Neural progenitor cell (in vitro differentiated cells): ENCODE results near the gene FARSA. TPM values are rescaled to one million over a fixed set of nuclear protein-coding genes. Genes with fewer than 3 reads are reported as not detected.
A peak's percentile ranks its signal among the peaks of the same experiment; 100 is the strongest.
"Not testable (repeated sequence)": the region's sequence is repeated elsewhere in the genome, so short reads cannot be mapped to it uniquely, and the experiment has no call there.

Experiments used
- DNase-seq: peaks from one replicate; pipeline ENCODE4 v3.0.0-alpha.2; 2016; ENCODE audit warnings: low spot score
- H2AFZ ChIP-seq: fragments of 200-600 bp; sonication (generic); replicated peaks from 2 replicates; pipeline ENCODE4 v1.6.1; 2016; ENCODE audit warnings: antibody characterized with exemption
- H3F3A ChIP-seq: fragments of 200-600 bp; sonication (generic); 2 replicates; pipeline ENCODE4 v1.6.1; 2016; ENCODE audit warnings: antibody characterized with exemption, low read depth
- H3K27ac ChIP-seq: fragments of 200-600 bp; sonication (generic); 2 replicates; pipeline ENCODE4 v1.5.1; 2016; ENCODE audit warnings: mild to moderate bottlenecking
- H3K27me3 ChIP-seq: fragments of 200-600 bp; sonication (generic); 2 replicates; pipeline ENCODE4 v1.6.1; 2016; ENCODE audit warnings: mild to moderate bottlenecking, moderate library complexity
- H3K36me3 ChIP-seq: fragments of 200-600 bp; sonication (generic); 2 replicates; pipeline ENCODE4 v1.5.1; 2016
- H3K4me1 ChIP-seq: fragments of 200-600 bp; sonication (generic); 2 replicates; pipeline ENCODE4 v1.6.1; 2016; ENCODE audit warnings: mixed run types
- H3K4me2 ChIP-seq: fragments of 200-600 bp; sonication (generic); 2 replicates; pipeline ENCODE4 v1.6.1; 2016
- H3K4me3 ChIP-seq: fragments of 200-600 bp; sonication (generic); 2 replicates; pipeline ENCODE4 v1.5.1; 2016
- H3K79me2 ChIP-seq: fragments of 200-600 bp; sonication (generic); 2 replicates; pipeline ENCODE4 v1.6.1; 2016; ENCODE audit warnings: low read depth
- H3K9ac ChIP-seq: fragments of 200-600 bp; sonication (generic); 2 replicates; pipeline ENCODE4 v1.6.1; 2016
- H3K9me3 ChIP-seq: fragments of 200-600 bp; sonication (generic); 2 replicates; pipeline ENCODE4 v1.5.1; 2016; ENCODE audit warnings: low read depth
- H4K20me1 ChIP-seq: fragments of 200-600 bp; sonication (generic); 2 replicates; pipeline ENCODE4 v1.6.1; 2016; ENCODE audit warnings: low read depth
- H3K27ac Mint-ChIP-seq: 3 replicates; pipeline ENCODE4 v1.8.0; 2021; ENCODE audit warnings: mixed read lengths
- H3K27me3 Mint-ChIP-seq: 2 replicates; pipeline ENCODE4 v1.8.0; 2022; ENCODE audit warnings: low read depth, mild to moderate bottlenecking, inconsistent platforms, moderate library complexity, mixed read lengths; ENCODE audit not compliant: insufficient read depth
- H3K36me3 Mint-ChIP-seq: 3 replicates; pipeline ENCODE4 v1.8.0; 2021; ENCODE audit warnings: mixed read lengths
- H3K4me1 Mint-ChIP-seq: 3 replicates; pipeline ENCODE4 v1.8.0; 2021; ENCODE audit warnings: mixed read lengths
- H3K4me3 Mint-ChIP-seq: 3 replicates; pipeline ENCODE4 v1.8.0; 2021; ENCODE audit warnings: mild to moderate bottlenecking, moderate library complexity, mixed read lengths
- H3K9me3 Mint-ChIP-seq: 3 replicates; pipeline ENCODE4 v1.8.0; 2020; ENCODE audit warnings: mixed read lengths
- CTCF ChIP-seq: fragments of 200-600 bp; sonication (generic); IDR thresholded peaks from 2 replicates; pipeline ENCODE4 v1.5.1; 2017; ENCODE audit warnings: antibody characterized with exemption, mild to moderate bottlenecking
- EZH2 ChIP-seq: fragments of 200-600 bp; sonication (generic); IDR thresholded peaks from 2 replicates; pipeline ENCODE4 v1.6.1; 2017; ENCODE audit warnings: antibody characterized with exemption, mild to moderate bottlenecking, moderate library complexity
- EZH2phosphoT487 ChIP-seq: fragments of 200-600 bp; sonication (generic); IDR thresholded peaks from 2 replicates; pipeline ENCODE4 v1.6.1; 2017; ENCODE audit warnings: antibody characterized with exemption
- total RNA-seq: library from RNA; depleted of rRNA; stranded (reverse); fragments of >200 nt; gene quantifications from 2 replicates; pipeline ENCODE4 v1.2.3, GENCODE V29; 2015; ENCODE audit warnings: low replicate concordance

FARSA gene
- total RNA-seq, 1 donor from 2014 or later, result 21.4 TPM

- no peaks in the 10 kb centered on the region for H3K79me2 ChIP-seq
- no peak overlapping the region for H3K9ac ChIP-seq
- Mint-ChIP-seq H3K4me1 (peaks cover 7% of the 10 kb centered on the region), H3K27ac (peak overlapping the region; percentile 60), H3K27me3 (peaks cover 2% of the 10 kb centered on the region), H3K9me3 (no peaks in the 10 kb centered on the region), H3K4me3 (peak overlapping the region; percentile 16), H3K36me3 (peaks cover 6% of the 10 kb centered on the region)
- no peak for DNase-seq
- TF ChIP-seq EZH2, result no peak
- no peak for TF ChIP-seq CTCF
- no peak for TF ChIP-seq EZH2phosphoT487
- H3K4me1 ChIP-seq, result no peaks in the 10 kb centered on the region
- H3F3A ChIP-seq, result peaks cover 20% of the 10 kb centered on the region
- H3K27ac ChIP-seq, result no peak overlapping the region
- no peaks in the 10 kb centered on the region for H4K20me1 ChIP-seq
- peaks cover 11% of the 10 kb centered on the region for H3K27me3 ChIP-seq
- no peaks in the 10 kb centered on the region for H3K36me3 ChIP-seq
- H2AFZ ChIP-seq, result no peak overlapping the region
- no peaks in the 10 kb centered on the region for H3K9me3 ChIP-seq
- no peak overlapping the region for H3K4me2 ChIP-seq
- no peak overlapping the region for H3K4me3 ChIP-seq
Observed at GRCh38 chr19:12921047-12921446, 12.5 kb downstream of the FARSA start.

- H3K4me1 ChIP-seq, result peaks cover 9% of the 10 kb centered on the region
- no peaks in the 10 kb centered on the region for H4K20me1 ChIP-seq
- no peak for DNase-seq
- no peak overlapping the region for H3K27ac ChIP-seq
- no peaks in the 10 kb centered on the region for H3K79me2 ChIP-seq
- H3K9ac ChIP-seq, result no peak overlapping the region
- H3K27me3 ChIP-seq, result peaks cover 11% of the 10 kb centered on the region
- no peaks in the 10 kb centered on the region for H3K36me3 ChIP-seq
- no peak overlapping the region for H2AFZ ChIP-seq
- Mint-ChIP-seq H3K4me1 (peaks cover 18% of the 10 kb centered on the region), H3K9me3 (no peaks in the 10 kb centered on the region), H3K27ac (no peak overlapping the region), H3K36me3 (peaks cover 6% of the 10 kb centered on the region), H3K4me3 (peak overlapping the region; percentile 37), H3K27me3 (peaks cover 5% of the 10 kb centered on the region)
- H3F3A ChIP-seq, result peaks cover 35% of the 10 kb centered on the region
- no peak overlapping the region for H3K4me3 ChIP-seq
- TF ChIP-seq EZH2phosphoT487, result no peak
- TF ChIP-seq CTCF, result no peak
- TF ChIP-seq EZH2, result no peak
- H3K4me2 ChIP-seq, result no peak overlapping the region
- no peaks in the 10 kb centered on the region for H3K9me3 ChIP-seq
Observed at GRCh38 chr19:12918253-12918652, 15.3 kb downstream of the FARSA start.

- not testable (repeated sequence) for H3K27me3 Mint-ChIP-seq, H3K4me3 Mint-ChIP-seq, H3K4me3 ChIP-seq, H4K20me1 ChIP-seq, H2AFZ ChIP-seq, H3K9me3 ChIP-seq, H3K27ac ChIP-seq, H3K9ac ChIP-seq, DNase-seq, H3K4me2 ChIP-seq, H3K36me3 ChIP-seq, H3K9me3 Mint-ChIP-seq, H3K36me3 Mint-ChIP-seq, H3K27ac Mint-ChIP-seq, H3K79me2 ChIP-seq
- H3K4me1 Mint-ChIP-seq, result peaks cover 32% of the 10 kb centered on the region
- Histone ChIP-seq H3K27me3 (peaks cover 11% of the 10 kb centered on the region), H3F3A (peaks cover 47% of the 10 kb centered on the region), H3K4me1 (peaks cover 26% of the 10 kb centered on the region)
Observed at GRCh38 chr19:12915860-12916259, 17.7 kb downstream of the FARSA start.

GRCh38 chr19:12913851-12914690, 19.4 kb downstream of the FARSA start:
- H3K9ac ChIP-seq, result no peak overlapping the region
- H3K27me3 Mint-ChIP-seq, result peaks cover 7% of the 10 kb centered on the region
- no peaks in the 10 kb centered on the region for H3K79me2 ChIP-seq
- H3K36me3 Mint-ChIP-seq, result no peaks in the 10 kb centered on the region
- H3K36me3 ChIP-seq, result no peaks in the 10 kb centered on the region
- H3F3A ChIP-seq, result peaks cover 32% of the 10 kb centered on the region
- H3K27ac ChIP-seq, result peak overlapping the region; percentile 60
- H3K27ac Mint-ChIP-seq, result peak overlapping the region; percentile 96
- peaks cover 11% of the 10 kb centered on the region for H3K27me3 ChIP-seq
- no peak for TF ChIP-seq CTCF
- no peak for TF ChIP-seq EZH2phosphoT487
- no peak for TF ChIP-seq EZH2
- peaks cover 31% of the 10 kb centered on the region for H3K4me1 Mint-ChIP-seq
- peak overlapping the region; percentile 57 for H3K4me2 ChIP-seq
- peaks cover 26% of the 10 kb centered on the region for H3K4me1 ChIP-seq
- H2AFZ ChIP-seq, result no peak overlapping the region
- H3K9me3 ChIP-seq, result no peaks in the 10 kb centered on the region
- peak overlapping the region; percentile 72 for H3K4me3 Mint-ChIP-seq
- no peaks in the 10 kb centered on the region for H3K9me3 Mint-ChIP-seq
- no peak overlapping the region for H3K4me3 ChIP-seq
- peak; percentile 23 for DNase-seq
- no peaks in the 10 kb centered on the region for H4K20me1 ChIP-seq
